Measurements from ENCODE around the gene FOXA3.

DNA sequence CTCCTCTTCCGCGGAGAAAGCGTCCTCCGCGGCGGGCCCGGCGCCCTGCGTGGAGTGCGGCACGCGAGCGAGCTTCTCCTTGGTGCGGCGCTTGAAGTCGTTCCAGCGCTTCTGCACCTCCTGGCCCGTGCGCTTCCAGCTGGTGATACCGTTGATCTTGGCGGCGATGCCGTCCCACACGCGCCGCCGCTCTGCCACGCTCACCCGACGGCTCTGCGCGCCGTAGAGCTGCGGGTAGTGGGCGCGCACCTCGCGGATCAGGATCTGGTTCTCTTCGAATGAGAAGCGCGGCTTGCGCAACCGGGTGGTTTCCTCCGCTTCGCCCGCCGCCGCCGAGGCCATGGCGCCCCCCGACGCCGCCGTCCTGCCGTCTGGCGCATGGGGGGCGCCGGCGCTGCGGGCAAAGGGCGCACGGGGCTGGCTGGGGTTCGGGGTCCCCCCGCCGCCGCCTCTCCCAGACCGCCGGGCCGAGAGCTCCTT lies 37.3 kb downstream of the FOXA3 start:
- TF ChIP-seq YY1 (IDR thresholded peaks at IDR 0.05; ENCODE audit: insufficient read depth, insufficient read length) (no peak), ZNF274 (IDR thresholded peaks at IDR 0.05; ENCODE audit: low read depth, low read length) (no peak)

Measured in NT2/D1 (cell line).